Embryonic facial prominence (tissue), 1 donor: ENCODE measurements around the gene COL26A1.

Experiments used
- DNase-seq: peaks from one replicate; pipeline ENCODE4 v3.0.0-alpha.2; 2016; ENCODE audit errors: extremely low spot score

Gene COL26A1

GRCh38 chr7:101534015-101534803 is 171.5 kb downstream of the COL26A1 start:
- no peak for DNase-seq

DNA sequence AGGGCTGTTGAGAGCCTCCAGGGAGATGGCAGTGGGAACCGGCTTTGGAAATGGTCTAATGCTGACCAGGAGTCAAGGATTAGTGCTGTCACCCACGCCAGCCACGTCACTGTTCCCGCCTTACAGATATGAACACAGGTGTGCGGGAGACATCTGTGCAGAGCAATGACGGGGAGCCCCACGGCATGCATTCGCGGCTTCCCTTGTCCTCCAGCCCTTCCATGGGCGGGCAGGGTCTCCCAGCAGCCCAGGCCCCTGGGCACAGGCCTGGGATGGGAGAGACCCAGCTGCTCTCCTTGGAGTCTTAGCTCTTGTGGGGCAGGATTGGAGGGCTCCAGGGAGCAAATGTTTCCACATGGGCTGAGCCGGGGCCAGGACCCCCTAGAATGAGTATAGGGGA is 172.2 kb downstream of the COL26A1 start:
- no peak for DNase-seq

DNA sequence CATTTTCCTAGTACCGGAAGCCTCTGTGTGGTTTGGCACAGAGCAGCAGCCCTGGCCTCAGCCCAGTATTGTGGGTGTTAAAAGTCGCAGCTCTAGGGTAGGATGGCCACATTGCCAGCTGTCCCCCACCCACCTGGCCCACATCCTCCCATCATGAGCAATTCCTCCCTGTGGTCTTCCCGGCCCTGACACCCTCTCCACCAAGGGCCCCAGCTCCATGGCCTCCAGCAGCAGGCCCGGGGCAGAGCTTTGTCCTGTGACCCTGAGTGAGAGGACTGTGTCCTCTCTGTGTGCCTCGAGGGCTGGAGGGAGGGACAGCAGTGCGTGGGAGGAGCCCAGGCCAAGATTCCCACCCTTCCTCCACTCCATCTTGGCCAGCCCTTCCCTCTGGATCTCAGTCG is 172.7 kb downstream of the COL26A1 start:
- DNase-seq, result no peak

DNA sequence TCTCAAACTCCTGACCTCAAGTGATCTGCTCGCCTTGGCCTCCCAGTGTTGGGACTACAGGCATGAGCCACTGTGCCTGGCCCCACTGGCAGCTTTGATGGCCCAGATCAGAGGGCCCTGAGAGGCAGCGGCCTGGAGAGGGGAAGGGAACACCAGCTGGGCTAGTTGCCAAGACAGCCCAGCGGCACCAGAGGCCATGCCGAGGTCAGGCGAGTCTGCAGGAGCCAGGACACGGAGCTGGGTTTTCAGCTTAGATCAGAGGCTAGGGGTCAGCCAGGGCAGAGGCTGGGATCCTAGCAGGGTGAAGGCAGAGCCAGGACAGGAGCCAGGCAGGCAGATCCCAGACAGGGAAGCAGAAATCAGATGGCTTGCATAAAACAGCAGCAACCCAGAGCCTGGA is 173.6 kb downstream of the COL26A1 start:
- DNase-seq, result no peak

DNA sequence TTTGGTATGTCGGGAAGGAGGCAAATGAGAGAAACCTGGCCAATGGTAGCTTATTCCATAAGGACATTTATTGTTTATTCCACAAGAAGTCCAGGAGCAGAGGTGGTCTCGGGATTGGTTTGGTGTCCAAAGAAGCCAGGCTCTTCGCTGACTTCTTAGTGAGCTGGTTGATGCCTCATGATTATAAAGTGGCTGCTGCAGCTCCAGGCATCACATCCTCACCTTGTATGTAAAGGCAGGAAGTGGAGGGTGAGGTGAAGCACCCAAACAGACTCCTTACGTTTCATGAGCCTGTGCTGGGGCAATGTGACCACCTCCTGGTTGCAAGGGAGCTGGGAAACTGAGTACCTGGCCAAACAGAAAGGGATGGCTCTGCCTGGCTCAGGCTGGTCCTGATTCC is 174.0 kb downstream of the COL26A1 start:
- no peak for DNase-seq

DNA sequence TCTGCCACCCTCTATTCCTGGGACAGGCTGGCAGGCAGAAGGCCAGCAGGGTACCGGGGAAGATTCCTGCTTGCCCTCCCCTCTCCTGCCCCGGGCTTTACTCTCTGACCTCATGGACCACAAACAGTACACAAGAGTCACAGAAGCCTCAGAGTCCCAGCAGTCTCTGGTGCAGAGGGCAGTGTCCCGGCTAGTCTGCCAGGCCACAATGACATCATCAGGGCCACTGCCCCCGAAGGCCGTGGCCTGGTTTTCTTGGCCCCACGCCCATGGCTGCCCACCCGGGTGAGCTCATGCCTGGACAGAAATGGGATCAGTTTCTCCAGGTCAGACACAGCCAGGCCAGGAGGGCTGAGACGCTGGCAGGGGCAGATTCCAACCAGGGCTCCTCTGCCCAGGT is 174.5 kb downstream of the COL26A1 start:
- DNase-seq, result no peak

DNA sequence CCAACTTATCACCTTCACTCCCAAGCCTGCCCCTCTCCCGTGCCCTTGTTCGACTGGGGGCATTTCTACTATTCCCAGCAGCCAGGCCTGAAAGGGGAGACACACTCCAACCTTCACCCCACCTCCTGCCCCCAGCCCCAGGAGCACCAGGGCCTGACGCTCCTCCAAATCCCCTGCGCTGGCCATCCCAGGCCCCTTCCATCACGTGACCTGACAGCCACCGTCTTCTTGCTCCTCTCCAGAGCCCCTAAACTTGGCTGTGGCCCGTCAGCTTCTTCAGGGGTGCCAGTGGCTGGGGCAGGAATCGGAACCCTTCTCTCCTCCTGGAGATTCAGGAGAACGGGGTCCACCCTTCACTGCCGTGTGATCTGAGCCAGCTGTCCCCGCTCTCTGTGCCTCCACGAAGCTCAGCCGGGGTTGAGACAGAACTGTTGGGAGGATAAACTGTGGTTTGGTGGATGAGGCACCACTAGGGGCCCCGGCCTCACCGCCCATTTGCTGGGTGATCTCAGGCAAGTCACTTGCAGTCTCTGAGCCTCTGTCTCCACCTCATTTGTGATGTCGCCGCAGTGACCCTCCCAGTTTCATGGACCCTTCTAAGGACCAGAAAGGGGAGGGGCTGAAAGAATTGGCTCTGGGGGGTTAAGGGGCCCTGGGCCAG is 175.4 kb downstream of the COL26A1 start:
- no peak for DNase-seq

DNA sequence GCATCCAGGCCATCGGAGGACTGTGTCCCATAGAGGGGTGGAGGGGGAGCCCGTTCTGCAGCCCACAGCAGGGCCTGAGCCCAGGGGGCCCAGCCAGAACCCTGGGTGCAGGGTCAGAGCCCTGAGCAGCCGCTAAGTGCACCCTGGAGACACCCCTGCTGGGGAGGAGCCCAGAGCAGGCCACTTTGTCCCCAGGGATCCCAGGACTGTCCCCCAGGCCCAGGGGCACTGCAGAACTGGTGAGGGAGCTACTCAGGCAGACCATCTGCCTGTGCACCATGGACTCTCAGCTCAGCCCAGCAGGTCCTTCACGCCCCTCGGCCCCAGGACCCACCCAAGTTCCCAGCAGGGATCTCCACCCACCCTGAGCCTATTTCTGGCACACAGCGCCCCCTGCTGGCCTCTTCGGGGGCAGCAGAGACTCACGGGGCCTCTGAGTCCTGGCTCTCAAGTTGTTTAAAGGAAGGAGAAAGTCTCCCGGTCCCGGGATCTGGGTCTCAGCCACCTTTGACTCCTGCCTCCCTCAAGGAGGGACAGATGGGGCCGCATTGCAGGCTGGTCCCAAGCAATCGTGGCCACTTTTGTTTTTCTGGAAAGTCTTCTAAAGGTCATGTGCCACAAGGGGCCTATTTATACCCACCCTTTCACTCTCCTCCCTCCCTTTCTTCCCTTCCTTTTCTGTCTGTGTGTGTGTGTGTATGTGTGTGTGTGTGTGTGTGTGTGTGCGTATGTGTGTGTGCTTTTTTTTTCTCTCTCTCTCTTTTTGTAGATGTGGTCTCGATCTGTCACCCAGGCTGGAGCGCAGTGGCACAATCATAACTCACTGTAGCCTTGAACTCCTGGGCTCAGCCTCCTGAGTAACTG is 176.2 kb downstream of the COL26A1 start:
- no peak for DNase-seq

- no peak for DNase-seq
Observed at GRCh38 chr7:101539784-101540183, 177.1 kb downstream of the COL26A1 start.

DNA sequence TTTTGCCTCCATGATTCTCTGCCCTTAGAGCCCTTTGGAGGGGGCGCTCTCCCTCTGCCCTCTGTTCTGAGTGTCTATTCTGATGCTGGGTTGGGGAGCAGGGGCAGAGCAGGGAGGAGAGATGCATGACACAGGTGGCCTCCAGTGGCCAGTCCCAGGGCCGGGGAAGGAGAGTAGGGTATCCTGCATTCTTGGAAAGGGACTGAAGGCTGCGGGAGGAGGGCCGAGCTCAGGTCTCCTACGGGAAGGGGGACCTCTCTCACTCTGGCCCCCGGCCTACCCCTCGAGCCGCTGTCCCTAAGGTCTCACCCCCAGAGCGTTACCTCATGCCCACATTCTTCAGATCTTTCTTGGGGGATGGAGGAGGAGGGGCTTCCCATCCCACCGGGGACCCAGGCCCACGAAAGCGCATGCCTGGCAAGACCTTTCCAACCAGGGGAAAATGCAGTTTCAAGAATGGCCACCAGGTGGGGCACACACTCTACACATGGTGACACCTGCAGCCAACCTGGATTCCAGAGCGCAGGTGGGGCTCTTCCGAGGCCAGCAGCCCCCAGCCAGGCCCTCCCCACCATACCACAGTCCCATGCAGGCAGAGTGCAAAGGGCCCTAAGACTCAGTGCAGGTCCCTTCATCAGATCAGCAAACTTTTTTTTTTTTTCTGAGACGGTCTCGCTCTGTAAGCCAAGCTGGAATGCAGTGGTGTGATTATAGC is 180.0 kb downstream of the COL26A1 start:
- no peak for DNase-seq

DNA sequence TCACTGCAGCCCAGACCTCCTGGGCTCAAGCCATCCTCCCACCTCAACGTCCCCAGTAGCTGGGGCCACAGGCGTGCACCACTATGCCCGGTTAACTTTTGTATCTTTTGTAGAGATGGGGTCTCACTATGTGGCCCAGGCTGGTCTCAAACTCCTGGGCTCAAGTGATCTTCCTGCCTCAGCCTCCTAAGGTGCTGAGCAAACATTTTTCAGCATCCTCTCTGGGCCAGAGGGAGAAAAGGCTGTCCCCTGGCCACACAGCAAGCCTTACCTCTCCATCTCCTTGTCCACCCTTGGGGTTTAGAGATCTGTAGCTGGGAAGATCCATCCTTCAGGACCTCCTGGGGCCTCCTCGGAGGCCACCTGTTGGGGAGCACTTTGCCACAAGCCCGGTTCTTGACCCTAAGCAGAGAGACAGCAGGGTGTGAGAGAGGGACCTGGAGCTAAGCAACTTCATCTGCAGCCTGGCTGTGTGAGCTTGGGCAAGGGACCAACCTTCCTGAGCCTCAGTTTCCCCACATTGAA is 180.6 kb downstream of the COL26A1 start:
- DNase-seq, result no peak

DNA sequence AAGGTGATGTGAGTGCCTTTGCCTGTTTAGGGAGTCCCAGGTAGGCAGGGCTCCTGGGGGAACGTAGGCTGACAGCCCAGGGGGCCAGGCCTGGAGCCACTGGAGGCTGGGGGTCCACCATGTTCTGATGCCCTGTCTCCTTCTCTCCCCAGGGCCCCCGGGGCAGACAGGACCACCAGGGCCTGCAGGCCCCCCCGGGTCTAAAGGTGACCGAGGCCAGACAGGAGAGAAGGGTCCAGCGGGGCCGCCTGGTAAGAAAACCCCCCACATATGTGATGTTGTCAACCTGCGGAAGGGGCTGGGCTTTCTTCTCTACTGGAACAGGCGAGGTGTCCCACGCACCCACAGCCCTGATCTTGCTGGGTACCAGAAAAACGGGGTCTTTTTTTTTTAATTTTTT is 181.2 kb downstream of the COL26A1 start:
- DNase-seq, result no peak

GRCh38 chr7:101545441-101546190 is 182.9 kb downstream of the COL26A1 start:
- DNase-seq, result no peak

- no peak for DNase-seq
Observed at GRCh38 chr7:101546308-101546936, 183.7 kb downstream of the COL26A1 start.

DNA sequence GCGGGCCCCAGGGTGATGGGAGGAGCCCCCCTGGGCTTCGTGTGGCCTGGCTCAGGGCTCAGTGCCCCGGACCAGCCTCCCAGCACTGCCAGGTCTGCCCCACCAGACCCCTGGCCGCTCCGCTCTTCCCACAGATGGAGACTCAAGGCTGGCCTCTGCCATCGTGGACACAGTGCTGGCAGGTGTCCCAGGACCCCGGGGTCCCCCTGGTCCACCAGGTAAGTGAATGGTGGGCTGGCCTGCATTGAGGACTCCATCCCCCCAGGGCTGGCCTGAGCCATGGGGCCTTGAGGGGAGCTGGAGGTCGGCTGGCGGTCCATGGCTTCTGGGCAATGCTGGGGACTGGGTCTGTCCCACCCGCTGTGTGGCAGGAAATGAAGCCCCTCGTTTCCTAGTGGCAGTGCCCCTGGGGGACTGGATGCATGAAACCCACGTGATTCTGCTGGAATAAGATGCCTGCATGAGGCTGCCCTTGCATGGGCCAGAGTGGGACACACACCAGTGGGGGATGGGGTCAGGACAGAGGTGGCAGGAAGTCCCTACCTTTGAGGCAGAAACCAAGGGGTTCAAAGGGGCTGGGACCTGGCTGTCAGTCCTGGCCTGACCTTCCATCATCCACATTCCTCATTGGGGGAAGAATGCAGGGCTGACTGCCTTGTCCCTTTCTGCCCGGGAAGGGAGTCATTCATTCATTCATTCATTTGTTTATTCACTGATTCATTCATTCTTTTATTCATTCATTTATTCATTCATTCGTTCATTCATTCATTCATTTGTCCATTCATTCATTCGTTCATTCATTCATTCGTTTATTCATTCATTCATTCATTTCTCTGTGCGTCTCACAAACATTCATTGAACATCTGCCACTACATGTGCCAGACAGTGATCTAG is 184.6 kb downstream of the COL26A1 start:
- no peak for DNase-seq

GRCh38 chr7:101547916-101548661 is 185.4 kb downstream of the COL26A1 start:
- no peak for DNase-seq

GRCh38 chr7:101549734-101550133 is 187.1 kb downstream of the COL26A1 start:
- no peak for DNase-seq
